Thyroid gland (tissue), 4 donors: ENCODE measurements around the gene MYO9B. TPM values are rescaled to one million over a fixed set of nuclear protein-coding genes. Genes with fewer than 3 reads are reported as not detected.

Experiments used
- DNase-seq, 2 donors: peaks; one replicate each; pipeline ENCODE4 v3.0.0-alpha.2; 2019
- H3K27ac ChIP-seq, 3 donors: fragments of 200-600 bp; sonication (generic); 1 replicate in 2 of 3; 2 replicates in 1 of 3; pipeline ENCODE4 v1.5.1; 2016 to 2019; ENCODE audit warnings: mild to moderate bottlenecking in 1 of 3, moderate library complexity in 1 of 3
- H3K27me3 ChIP-seq: fragments of 200-600 bp; sonication (generic); one replicate; pipeline ENCODE4 v1.5.1; 2019
- H3K36me3 ChIP-seq, 2 donors: fragments of 200-600 bp; sonication (generic); one replicate each; pipeline ENCODE4 v1.5.1; 2016 to 2019
- H3K4me1 ChIP-seq, 2 donors: fragments of 200-600 bp; sonication (generic); one replicate each; pipeline ENCODE4 v1.5.1; 2017 to 2019
- H3K4me3 ChIP-seq, 3 donors: fragments of 200-600 bp; sonication (generic); replicated peaks in 1 of 3; 1 replicate in 2 of 3; 2 replicates in 1 of 3; pipeline ENCODE4 v1.5.1; 2016; ENCODE audit warnings: mild to moderate bottlenecking in 1 of 3
- H3K9me3 ChIP-seq: fragments of 200-600 bp; sonication (generic); one replicate; pipeline ENCODE4 v1.5.1; 2017
- POLR2A ChIP-seq, 2 donors: fragments of 450-650 bp; IDR thresholded peaks; one replicate each; pipeline ENCODE4 v1.6.1; 2017; ENCODE audit warnings: antibody characterized with exemption in 2 of 2, mild to moderate bottlenecking in 2 of 2, moderate library complexity in 1 of 2
- WGBS, 2 donors: methylation state at CpG; one replicate each; pipeline ENCODE4 v1.1.5; 2017; 5-methylcytosine and 5-hydroxymethylcytosine counted together
- intact Hi-C: fragments of 100-400 bp; cut with DNase I; formaldehyde crosslinking; loops from one replicate; pipeline ENCODE4 v1.15.1; 2023
- total RNA-seq, 4 donors: library from RNA; depleted of rRNA; stranded (reverse); fragments of >200 nt; gene quantifications; one replicate each; pipeline ENCODE4 v1.2.3, GENCODE V29; 2016
- TF ChIP-seq, protein P1 (sequence below), 6 experiments: fragments of 200-600 bp in 3 of 6; fragments of 450-650 bp in 3 of 6; sonication (generic) in 3 of 6; IDR thresholded peaks; one replicate each; pipeline ENCODE4 v1.5.1; 2016 to 2019; ENCODE audit warnings: antibody characterized with exemption in 6 of 6, mild to moderate bottlenecking in 2 of 6, inconsistent platforms in 1 of 6, moderate library complexity in 1 of 6

MYO9B gene
- total RNA-seq, 4 donors from 2014 or later = 33.7 to 52.9 (median 44.6) TPM

DNA sequence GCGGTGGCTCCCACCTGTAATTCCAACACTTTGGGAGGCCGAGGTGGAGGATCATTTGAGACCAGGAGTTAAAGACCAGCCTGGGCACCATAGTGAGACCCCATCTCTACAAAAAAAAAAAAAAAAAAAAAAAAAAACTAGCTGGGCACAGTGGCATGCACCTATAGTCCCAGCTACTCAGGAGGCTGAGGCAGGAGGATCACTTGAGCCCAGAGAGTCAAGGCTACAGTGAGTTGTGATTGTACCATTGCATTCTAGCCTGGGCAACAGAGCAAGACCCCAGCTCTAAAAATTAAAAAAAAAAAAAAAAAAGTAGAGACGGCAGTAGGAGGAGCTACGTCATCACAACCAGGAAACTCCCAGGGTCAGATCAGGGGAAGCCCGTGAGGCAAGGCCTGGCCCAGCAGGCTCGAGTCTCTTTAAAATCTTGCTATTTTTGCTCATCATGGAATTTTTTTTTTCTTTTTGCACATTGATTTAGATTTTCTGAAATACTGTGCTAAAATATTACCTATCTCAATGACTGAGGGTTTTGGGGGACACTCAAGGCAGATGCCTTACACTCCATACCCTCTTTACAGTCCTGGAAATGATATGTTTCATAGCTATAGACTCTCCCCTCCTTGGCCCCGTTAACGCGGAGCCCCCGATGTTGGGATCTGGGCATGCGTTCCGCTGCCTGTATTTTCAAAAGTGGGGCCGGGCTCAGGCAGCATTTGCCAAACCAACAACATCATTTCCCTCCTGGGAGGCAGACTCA is 95.1 kb downstream of the MYO9B start:
- intact Hi-C loops = no loop called here

DNA sequence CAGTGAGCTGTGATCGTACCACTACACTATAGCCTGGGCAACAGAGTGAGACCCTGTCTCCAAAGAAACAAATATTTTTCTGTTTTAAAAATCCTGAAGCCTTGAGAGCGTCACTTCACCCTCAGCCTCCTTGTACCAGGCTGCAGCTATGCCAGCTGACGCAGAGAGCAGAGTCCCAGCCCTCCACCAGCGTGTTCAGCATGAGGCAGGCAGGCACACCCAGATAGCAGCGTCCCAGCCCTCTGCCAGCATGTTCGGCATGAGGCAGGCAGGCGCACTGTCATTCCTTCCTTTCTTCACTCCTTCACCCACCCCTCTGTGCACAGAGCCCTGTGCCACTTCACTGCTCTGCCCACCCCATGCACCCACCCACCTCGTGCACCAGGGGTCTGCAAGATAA is 96.3 kb downstream of the MYO9B start:
- Histone ChIP-seq H3K27ac (no peak overlapping the region), H3K9me3 (no peaks in the 10 kb centered on the region), H3K36me3 (peaks cover 35 to 40% of the 10 kb centered on the region in 2 donors), H3K4me1 (no peaks in the 10 kb centered on the region), H3K27me3 (no peaks in the 10 kb centered on the region), H3K4me3 (no peak overlapping the region)
- 96 to 98% methylated on average over 5 to 8 of the region's 8 CpGs for WGBS, 2 donors
- DNase-seq = no peak
- intact Hi-C loops = no loop called here
- no peak for TF ChIP-seq POLR2A (IDR thresholded peaks at IDR 0.05)

More for the DNA sequence above, 95.1 kb downstream of the MYO9B start:
- Histone ChIP-seq H3K27me3 (no peaks in the 10 kb centered on the region), H3K4me3 (no peak overlapping the region), H3K36me3 (peaks cover 36 to 37% of the 10 kb centered on the region in 2 donors), H3K9me3 (no peaks in the 10 kb centered on the region), H3K27ac (no peak overlapping the region), H3K4me1 (no peaks in the 10 kb centered on the region)
- TF ChIP-seq, protein P1, sequence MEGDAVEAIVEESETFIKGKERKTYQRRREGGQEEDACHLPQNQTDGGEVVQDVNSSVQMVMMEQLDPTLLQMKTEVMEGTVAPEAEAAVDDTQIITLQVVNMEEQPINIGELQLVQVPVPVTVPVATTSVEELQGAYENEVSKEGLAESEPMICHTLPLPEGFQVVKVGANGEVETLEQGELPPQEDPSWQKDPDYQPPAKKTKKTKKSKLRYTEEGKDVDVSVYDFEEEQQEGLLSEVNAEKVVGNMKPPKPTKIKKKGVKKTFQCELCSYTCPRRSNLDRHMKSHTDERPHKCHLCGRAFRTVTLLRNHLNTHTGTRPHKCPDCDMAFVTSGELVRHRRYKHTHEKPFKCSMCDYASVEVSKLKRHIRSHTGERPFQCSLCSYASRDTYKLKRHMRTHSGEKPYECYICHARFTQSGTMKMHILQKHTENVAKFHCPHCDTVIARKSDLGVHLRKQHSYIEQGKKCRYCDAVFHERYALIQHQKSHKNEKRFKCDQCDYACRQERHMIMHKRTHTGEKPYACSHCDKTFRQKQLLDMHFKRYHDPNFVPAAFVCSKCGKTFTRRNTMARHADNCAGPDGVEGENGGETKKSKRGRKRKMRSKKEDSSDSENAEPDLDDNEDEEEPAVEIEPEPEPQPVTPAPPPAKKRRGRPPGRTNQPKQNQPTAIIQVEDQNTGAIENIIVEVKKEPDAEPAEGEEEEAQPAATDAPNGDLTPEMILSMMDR (IDR thresholded peaks at IDR 0.05) = no peak
- no peak for TF ChIP-seq POLR2A (IDR thresholded peaks at IDR 0.05)
- 90 to 96% methylated on average over 13 of the region's 13 CpGs for WGBS, 2 donors
- DNase-seq = no peak

DNA sequence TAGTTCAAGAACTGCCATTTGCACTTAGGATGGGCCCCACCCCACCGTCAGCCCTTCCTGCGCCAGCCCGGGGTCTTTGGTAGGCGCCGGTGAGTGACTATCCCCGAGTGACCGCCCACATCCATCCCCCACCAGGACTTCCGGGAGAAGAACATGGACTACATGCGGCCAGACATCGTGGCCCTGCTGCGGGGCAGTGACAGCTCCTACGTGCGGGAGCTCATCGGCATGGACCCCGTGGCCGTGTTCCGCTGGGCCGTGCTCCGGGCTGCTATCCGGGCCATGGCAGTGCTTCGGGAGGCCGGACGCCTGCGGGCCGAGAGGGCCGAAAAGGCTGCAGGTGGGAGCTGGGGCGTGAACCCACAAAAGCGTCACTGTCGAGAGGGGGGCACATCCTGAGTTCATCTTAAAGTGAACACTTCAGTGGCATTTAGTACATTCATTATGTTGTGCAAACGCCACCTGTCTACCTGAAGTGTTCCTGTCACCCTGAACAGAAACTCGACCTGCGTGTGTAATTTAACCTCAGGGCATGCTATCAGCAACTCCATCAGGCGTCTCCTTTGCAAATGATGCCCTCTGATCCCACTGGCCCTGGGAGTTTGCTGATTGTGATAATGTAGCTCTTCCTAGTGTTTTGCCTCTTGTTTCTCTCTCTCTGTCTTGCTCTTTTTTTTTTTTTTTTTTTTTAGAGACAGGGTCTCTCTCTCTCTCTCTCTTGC is 97.2 kb downstream of the MYO9B start:
- no peak for DNase-seq
- intact Hi-C loops = no loop called here
- peaks cover 35 to 39% of the 10 kb centered on the region in 2 donors for H3K36me3 ChIP-seq
- H3K4me1 ChIP-seq = no peaks in the 10 kb centered on the region
- no peak overlapping the region for H3K27ac ChIP-seq
- no peaks in the 10 kb centered on the region for H3K9me3 ChIP-seq
- no peak for TF ChIP-seq POLR2A (IDR thresholded peaks at IDR 0.05)
- TF ChIP-seq, protein P1 (IDR thresholded peaks at IDR 0.05) = no peak
- H3K27me3 ChIP-seq = no peaks in the 10 kb centered on the region
- WGBS, 2 donors = 93 to 96% methylated on average over 18 to 26 of the region's 33 CpGs
- H3K4me3 ChIP-seq = no peak overlapping the region

DNA sequence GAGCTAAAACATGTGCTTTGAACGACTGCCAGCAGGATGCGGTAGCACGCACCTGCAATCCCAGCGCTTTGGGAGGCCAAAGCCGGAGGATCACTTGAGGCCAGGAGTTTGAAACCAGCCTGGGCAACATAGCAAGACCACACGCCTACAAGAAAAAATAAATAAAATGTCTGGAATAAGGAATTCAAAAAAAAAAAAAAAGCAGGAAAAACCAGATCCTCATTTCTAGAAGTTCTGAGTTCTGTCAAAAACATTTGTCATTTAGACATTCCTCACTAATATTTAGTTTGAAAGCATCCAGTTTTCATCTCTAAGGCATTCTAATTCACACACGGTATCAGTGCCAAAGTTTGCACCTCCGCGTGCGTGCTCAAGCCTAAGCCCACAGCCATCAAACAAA is 102.7 kb downstream of the MYO9B start:
- Histone ChIP-seq H3K4me3 (no peak overlapping the region), H3K27me3 (no peaks in the 10 kb centered on the region), H3K4me1 (no peaks in the 10 kb centered on the region), H3K9me3 (no peaks in the 10 kb centered on the region), H3K36me3 (peaks cover 8 to 18% of the 10 kb centered on the region in 2 donors), H3K27ac (no peak overlapping the region)
- 96 to 98% methylated on average over 10 of the region's 10 CpGs for WGBS, 2 donors
- TF ChIP-seq, protein P1 (IDR thresholded peaks at IDR 0.05) = no peak
- TF ChIP-seq POLR2A (IDR thresholded peaks at IDR 0.05) = no peak
- DNase-seq = no peak
- intact Hi-C loops = no loop called here

DNA sequence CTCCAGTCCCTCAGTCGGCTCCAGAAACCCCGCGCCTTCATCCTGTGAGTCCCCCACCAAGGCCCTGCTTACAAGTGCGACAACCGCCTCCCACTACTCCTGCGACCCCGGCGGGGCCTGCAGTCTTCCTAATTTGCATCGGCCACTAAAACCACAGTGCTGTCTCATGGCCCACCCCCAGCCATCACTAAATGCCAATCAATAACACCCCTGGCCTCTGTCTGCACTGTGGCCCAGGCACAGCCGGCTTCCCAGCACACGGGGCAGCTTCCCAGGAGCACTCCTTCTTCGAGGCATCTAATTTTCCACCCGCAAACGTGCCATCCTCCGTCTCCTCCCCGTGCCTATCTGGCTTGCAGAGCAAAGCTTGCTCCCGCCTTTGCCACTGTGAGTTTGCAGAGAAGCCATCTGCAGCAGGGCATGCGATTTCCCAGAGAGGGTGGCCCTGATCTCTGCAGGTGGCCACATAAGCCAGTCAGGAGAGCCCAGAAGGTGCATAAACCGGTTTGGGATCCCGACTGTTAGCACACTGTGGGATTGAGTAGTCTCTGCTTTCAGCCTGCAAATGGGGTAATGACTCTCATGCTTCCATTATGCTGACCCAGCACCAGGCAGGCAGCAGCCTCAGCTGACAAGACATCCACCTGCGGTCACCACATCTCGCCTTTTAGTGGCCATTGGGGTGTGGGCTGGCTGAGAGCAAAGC is 105.6 kb downstream of the MYO9B start:
- no peaks in the 10 kb centered on the region for H3K27me3 ChIP-seq
- H3K4me3 ChIP-seq = no peak overlapping the region
- H3K4me1 ChIP-seq = no peaks in the 10 kb centered on the region
- no peak for TF ChIP-seq POLR2A (IDR thresholded peaks at IDR 0.05)
- TF ChIP-seq, protein P1 (IDR thresholded peaks at IDR 0.05) = no peak
- H3K27ac ChIP-seq = no peak overlapping the region
- WGBS, 2 donors = 74 to 79% methylated on average over 21 to 22 of the region's 22 CpGs
- no peaks in the 10 kb centered on the region for H3K9me3 ChIP-seq
- H3K36me3 ChIP-seq = peaks cover 8 to 10% of the 10 kb centered on the region in 2 donors
- intact Hi-C loops = no loop called here
- DNase-seq = no peak
